Right lobe of liver (tissue), 4 donors: ENCODE results near the gene TBC1D24.

Experiments
- CTCF ChIP-seq, 4 donors: fragments of 200-600 bp in 3 of 4; fragments of 450-650 bp in 1 of 4; IDR thresholded peaks; one replicate each; pipeline versions ENCODE4 v1.5.1 to v1.8.0; 2016 to 2022; ENCODE audit warnings: antibody characterized with exemption in 4 of 4, mild to moderate bottlenecking in 2 of 4
- POLR2A ChIP-seq: fragments of 450-650 bp; IDR thresholded peaks from one replicate; pipeline ENCODE4 v1.6.1; 2017; ENCODE audit warnings: antibody characterized with exemption, mild to moderate bottlenecking
- donor health status: DM: no; HTN: no; CAD: no.
- donor health status: DM: no; HTN: no; CAD: no.
- donor health status: DM: no; HTN: yes; CAD: no.

- TF ChIP-seq POLR2A (peak; percentile 61), CTCF (IDR thresholded peaks at IDR 0.05) (no peak)
These were observed 57.7 kb downstream of the TBC1D24 start for GRCh38 chr16:2532494-2533141.
